GM19455 (cell line): ENCODE measurements around the gene INPP5J.
"Not testable (repeated sequence)": the region's sequence is repeated elsewhere in the genome, so short reads cannot be mapped to it uniquely, and the experiment has no call there.

Source experiments
- ATAC-seq: cut with Tn5 transposase; IDR thresholded peaks from one replicate; pipeline ENCODE4 v1.9.1; 2021; ENCODE audit not compliant: unreplicated experiment

INPP5J gene

DNA sequence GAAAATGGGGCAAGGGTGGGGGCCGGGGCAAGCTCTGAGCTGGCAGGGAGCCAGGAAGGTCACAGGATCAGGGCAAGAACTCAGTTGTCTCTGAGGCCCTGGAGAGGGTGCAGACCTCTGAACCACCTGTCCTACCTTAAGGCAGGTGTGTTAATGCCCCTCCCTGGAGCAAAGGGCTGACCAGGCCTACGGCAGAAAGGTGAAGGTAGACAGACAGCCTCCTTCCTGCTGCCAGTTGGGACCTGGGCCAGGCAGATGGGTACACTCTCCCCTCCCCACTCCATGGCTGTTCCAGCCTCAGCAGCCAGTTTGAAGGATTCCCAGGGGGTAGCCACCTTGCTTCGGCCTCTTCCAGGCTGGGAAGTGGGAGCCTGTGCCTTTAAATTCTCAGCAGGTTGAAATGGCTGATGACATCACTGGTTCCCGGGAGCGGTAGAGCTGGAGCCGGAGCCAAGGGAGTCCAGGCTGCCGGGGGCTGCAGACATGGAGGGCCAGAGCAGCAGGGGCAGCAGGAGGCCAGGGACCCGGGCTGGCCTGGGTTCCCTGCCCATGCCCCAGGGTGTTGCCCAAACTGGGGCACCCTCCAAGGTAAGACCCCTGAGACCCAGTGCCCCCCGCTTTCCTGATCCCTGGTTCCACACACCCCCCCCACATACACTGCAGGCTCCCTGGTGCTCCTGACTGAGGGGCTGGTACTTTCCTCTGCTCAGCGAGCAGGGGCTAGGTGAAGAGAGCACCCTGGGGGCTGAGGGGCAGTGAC, at the start of gene INPP5J:
Gene INPP5J (plus strand): TSS at position 435 of the 760 bp plus-strand sequence. CDS start 49 bp downstream, at position 484.
- ATAC-seq, result no peak

DNA sequence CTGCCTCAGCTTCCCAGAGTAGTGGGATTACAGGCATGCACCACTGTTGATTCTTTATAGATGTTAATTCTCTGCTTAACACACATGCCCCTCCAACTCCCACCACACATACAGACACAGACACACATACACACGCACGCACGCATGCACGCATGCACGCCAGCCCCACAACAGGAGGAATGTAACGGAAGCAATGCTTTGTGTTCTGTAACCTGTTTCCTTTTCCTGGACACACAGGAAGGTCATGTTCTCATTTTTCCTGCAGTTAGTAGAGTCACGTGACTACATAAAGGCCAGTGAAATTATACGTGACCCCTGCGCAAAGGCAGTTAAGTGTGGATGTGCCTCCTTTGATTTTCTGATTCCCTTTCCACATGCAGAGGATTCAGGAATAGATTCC, 49.6 kb upstream of the INPP5J start:
- ATAC-seq, result not testable (repeated sequence)

DNA sequence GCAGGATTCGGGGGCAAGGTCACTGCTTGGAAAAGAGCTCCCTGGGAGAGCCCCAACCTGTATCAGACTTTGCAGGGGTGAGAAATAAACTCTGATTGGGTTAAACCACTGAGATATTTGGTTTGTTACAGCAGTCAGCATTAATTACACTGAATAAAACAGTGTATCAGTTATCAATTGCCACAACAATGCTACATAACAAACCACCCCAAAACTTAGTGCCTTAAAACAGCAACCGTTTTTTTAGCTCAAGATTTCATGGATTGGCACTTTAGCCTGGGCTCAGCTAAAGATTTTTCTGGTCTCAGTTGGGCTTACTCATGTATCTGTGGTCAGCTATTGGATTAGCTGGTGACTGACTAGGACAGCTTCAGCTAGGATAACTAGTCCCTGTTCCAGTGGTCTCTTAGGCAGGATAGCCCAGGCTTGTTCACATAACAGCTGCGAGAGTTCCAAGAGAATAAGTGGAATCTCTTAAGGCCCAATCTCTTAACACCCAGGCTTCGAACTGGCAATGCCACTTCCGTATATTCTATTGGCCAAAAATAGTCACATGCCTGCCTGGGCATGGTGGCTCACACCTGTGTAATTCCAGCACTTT, 49.1 kb upstream of the INPP5J start:
- ATAC-seq, result not testable (repeated sequence)

- no peak for ATAC-seq
These were observed 46.8 kb upstream of the INPP5J start for GRCh38 chr22:31075961-31076360.

DNA sequence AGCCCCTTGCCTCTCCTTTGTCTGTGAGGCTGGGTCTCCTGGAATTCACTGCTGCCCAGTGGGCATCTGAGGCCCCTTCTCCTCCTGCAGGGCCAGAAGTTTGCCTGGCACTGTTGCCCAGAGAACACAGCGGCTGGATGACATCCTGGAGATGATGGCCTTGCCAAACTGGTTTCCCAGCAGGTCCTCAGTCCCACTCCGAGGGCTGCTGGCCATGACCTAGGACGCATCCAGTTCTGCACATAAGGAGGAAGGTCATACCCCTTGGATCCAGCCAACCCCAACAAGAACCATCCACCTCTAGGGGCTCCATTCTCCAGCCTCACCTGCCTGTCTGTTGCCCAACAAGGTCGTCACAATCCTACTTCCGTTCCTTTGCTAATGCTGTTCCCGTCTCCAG, 45.1 kb upstream of the INPP5J start:
- ATAC-seq, result no peak

DNA sequence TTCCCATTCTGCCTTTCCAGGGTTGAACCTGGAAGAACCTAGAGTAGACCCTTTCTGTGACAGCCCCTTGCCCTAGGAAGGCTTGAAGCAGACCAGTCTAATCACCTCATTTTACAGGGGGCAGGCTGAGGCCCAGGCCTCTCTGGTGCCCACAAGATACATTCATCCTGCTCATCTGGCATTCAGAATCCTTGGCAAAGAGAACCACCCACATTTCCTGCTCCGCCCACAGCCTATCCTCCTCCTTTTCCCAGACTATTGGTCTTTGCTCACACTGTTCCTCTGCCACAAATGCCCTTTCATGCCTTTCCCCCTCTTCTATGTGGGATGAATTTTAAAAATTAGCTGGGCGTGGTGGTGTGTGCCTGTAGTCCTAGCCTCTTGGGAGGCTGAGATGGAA, 44.4 kb upstream of the INPP5J start:
- ATAC-seq, result not testable (repeated sequence)

DNA sequence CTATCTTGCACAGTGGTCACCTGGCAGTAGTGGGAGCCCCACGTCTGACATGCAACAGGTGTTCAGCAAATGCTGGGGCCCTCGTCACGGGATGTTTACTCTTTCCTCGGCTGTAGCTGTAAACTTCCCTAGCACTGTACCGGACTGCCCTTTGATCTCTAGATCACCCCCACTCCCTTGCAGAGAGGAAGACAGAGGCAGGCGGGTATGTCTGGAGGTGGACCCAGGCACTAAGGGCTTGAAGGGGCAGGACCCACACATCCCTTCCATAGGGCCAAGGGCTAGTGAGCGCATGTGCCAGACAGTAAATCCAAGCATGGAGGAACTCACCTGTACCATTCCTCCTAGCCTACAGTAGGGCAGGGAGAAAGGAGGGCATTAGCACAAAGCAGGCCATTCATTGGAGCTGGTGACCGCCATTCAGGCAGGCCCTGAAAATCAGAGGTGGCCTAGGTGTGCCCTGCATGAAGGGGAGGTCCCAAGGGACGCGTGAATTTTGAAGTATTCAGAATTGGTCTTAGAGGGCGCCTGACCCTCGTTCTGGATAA, 43.6 kb upstream of the INPP5J start:
- no peak for ATAC-seq

DNA sequence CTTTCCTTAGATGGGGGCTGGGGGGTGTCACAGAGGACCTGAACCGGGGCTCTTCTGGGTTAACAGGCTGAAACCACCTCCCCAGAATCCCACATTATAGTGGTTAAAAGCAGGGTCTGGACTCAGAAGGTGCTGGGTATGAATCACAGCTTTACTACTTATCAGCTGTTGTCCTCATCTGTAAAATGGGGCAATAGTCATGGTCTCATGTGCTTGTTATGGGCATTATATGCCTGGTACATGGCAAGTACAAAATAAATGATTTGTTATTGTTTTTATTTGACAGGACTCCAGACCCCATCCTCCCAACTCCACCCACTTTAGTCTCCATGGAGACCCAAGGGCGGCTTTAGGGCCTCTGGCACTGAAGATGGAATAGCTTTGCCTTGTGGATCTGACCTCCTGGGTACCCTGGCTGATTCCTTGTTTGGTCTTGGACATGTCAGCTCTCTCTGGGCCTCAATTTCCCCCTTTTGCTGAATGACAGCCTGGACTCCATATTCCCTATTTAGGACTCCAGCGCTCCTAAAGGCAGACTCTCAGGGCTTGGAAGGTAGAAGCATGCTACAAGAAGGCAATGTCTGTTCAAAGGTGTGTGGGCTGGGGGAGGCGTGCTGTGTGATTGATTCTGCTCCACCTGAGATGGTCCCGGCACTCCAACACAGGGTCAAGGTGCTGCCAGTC, 42.5 kb upstream of the INPP5J start:
- ATAC-seq, result no peak

GRCh38 chr22:31080848-31081649, 41.7 kb upstream of the INPP5J start, which contains the start of gene SMTN:
Gene SMTN (plus strand): TSS chr22:31081318. CDS start chr22:31083259, 1,941 bp downstream.
- peak; percentile 49 for ATAC-seq

GRCh38 chr22:31081963-31082605, 40.7 kb upstream of the INPP5J start:
- no peak for ATAC-seq

DNA sequence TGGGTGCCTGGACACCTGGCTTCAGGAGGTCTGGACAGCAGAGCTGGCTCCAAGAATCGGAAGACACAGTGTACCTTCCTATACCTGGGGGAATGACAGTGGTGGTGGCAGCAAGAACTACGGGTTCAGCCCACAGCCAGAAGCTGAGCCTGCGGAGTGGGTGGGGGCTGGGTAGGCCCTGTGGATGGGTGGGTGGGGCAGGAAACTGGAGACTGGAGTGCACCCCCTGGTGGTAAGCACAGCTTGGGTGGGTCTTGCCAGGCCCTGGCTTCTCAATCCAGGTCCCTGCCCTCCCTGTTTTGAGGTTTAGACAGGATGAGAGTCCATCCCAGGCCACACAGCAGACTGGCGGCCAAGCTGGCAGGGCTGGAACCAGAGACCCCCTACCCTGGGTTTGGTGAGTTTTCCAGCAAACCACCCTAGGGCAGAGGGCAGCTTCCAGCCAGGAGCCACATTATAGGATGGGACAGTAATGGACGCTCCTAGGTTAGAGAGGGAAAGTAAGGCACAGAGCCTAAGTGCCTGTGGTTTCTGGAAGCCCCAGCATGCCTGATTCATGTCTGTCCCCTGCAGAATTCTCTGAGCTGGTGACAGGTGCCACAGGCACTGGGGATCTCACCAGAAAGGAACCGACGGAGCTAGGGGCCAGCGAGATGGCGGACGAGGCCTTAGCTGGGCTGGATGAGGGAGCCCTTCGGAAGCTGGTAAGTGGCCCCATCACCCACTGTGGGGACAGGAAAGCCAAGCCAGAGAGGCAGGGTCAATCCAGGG, 40.0 kb upstream of the INPP5J start:
- no peak for ATAC-seq

- no peak for ATAC-seq
These were observed 39.4 kb upstream of the INPP5J start for GRCh38 chr22:31083377-31083768.

- peak; percentile 9 for ATAC-seq
These were observed 38.6 kb upstream of the INPP5J start for GRCh38 chr22:31083923-31084810.

GRCh38 chr22:31084811-31085492, 37.8 kb upstream of the INPP5J start:
- ATAC-seq, result peak; percentile 53

- no peak for ATAC-seq
These were observed 37.3 kb upstream of the INPP5J start for GRCh38 chr22:31085493-31085824.

- ATAC-seq, result no peak
These were observed 36.8 kb upstream of the INPP5J start for GRCh38 chr22:31085928-31086327.

DNA sequence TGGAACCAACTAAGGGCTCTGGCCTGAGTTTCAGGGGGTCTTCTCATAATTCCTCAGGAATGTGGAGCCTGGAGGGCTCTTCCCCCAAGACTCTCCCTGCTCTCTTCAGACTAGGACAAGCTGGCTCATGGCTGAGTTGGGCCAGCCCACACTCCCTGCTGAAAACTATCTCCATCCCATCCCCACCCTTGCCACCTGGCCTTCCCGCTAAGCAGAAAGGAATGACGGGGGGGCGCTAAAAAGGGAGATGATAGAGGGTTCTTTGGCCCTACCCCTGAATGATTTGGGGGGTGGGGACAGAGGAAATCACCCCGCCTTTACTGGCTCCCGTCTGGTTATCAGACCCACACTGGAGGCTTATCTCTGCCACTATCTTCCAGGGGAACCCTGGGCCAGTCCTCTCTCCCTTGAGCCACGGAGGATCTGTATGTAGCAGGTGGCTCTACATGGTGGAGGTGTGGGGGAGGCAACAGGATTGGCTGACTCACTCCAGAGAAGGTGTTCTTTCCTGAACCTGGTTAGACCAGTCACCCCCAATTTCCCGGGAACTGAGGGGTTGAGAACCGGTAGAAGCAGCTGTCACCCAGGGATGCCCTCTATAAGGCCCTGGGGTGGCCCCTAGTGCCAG, 35.9 kb upstream of the INPP5J start:
- ATAC-seq, result no peak

DNA sequence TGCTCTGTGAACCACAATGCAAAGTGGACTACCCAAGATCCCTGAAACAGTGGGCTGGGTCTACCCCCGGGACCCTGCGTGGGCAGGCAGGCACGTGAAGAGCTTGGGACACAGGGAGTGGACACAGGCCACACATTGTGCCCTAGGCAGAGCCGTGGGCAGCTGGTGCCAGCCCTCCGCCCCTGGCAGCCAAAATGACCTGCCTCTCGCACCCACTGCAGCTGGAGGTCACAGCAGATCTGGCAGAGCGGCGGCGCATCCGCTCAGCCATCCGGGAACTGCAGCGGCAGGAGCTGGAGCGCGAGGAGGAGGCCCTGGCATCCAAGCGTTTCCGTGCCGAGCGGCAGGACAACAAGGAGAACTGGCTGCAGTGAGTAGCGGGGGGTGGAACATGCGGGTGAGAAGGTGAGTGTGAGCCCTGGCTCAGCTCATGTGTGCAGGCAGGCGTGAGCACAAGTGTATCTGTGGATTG, 35.0 kb upstream of the INPP5J start:
- no peak for ATAC-seq
